Heart left ventricle (tissue), 16 donors: ENCODE results near the gene TCTN3. TPM values are rescaled to one million over a fixed set of nuclear protein-coding genes. Genes with fewer than 3 reads are reported as not detected.
"Not testable (repeated sequence)": the region's sequence is repeated elsewhere in the genome, so short reads cannot be mapped to it uniquely, and the experiment has no call there.

Experiments used
- ATAC-seq, 4 donors: fragments of 200-7000 bp; cut with Tn5 transposase; one replicate each; pipeline ENCODE4 v1.9.1; 2020 to 2022; ENCODE audit warnings: moderate library complexity in 4 of 4, mild to moderate bottlenecking in 3 of 4, moderate number of reproducible peaks in 1 of 4
- DNase-seq, 5 donors: peaks; one replicate each; pipeline ENCODE4 v3.0.0-alpha.2; 2020
- H3K27ac ChIP-seq, 12 donors: fragments of 200-600 bp; sonication (generic) in 4 of 12; one replicate each; pipeline versions ENCODE4 v1.5.0 to v1.8.0; 2016 to 2022; ENCODE audit warnings: mild to moderate bottlenecking in 2 of 12
- H3K27me3 ChIP-seq, 9 donors: fragments of 200-600 bp; sonication (generic) in 2 of 9; one replicate each; pipeline versions ENCODE4 v1.5.1 to v1.8.0; 2016 to 2022; ENCODE audit warnings: mild to moderate bottlenecking in 3 of 9
- H3K36me3 ChIP-seq, 9 donors: fragments of 200-600 bp; sonication (generic) in 2 of 9; one replicate each; pipeline versions ENCODE4 v1.5.0 to v1.8.0; 2018 to 2022; ENCODE audit warnings: mild to moderate bottlenecking in 2 of 9
- H3K4me1 ChIP-seq, 12 donors: fragments of 200-600 bp; sonication (generic) in 4 of 12; one replicate each; pipeline versions ENCODE4 v1.5.0 to v1.8.0; 2016 to 2022; ENCODE audit warnings: mild to moderate bottlenecking in 3 of 12
- H3K4me3 ChIP-seq, 12 donors: fragments of 200-600 bp; sonication (generic) in 4 of 12; one replicate each; pipeline versions ENCODE4 v1.5.0 to v1.8.0; 2017 to 2022; ENCODE audit warnings: mild to moderate bottlenecking in 9 of 12, moderate library complexity in 4 of 12
- H3K9me3 ChIP-seq, 12 donors: fragments of 200-600 bp; sonication (generic) in 4 of 12; one replicate each; pipeline versions ENCODE4 v1.5.0 to v1.8.0; 2016 to 2022; ENCODE audit warnings: mild to moderate bottlenecking in 1 of 12
- CTCF ChIP-seq, 12 donors: fragments of 200-600 bp; sonication (generic) in 4 of 12; IDR thresholded peaks; one replicate each; pipeline versions ENCODE4 v1.5.0 to v1.8.0; 2018 to 2022; ENCODE audit warnings: antibody characterized with exemption in 12 of 12, mild to moderate bottlenecking in 5 of 12
- POLR2A ChIP-seq, 2 donors: fragments of 450-650 bp; IDR thresholded peaks; one replicate each; pipeline ENCODE4 v1.6.1; 2017; ENCODE audit warnings: antibody characterized with exemption in 2 of 2, mild to moderate bottlenecking in 2 of 2, moderate library complexity in 2 of 2
- WGBS, 4 donors: extraction: QIAGEN DNeasy Blood & Tissue Kit in 2 of 4; methylation state at CpG; one replicate each; pipeline versions ENCODE4 v1.1.5 to v1.1.7; 2013 to 2018; 5-methylcytosine and 5-hydroxymethylcytosine counted together
- intact Hi-C, 10 donors: fragments of 100-400 bp; cut with DNase I; formaldehyde crosslinking; loops; one replicate each; pipeline versions ENCODE4 v1.11.1 to v1.14.2; 2022
- polyA plus RNA-seq, 2 donors: library from polyadenylated mRNA; stranded (reverse); fragments of 200-250 nt; gene quantifications; one replicate each; pipeline ENCODE4 v1.2.3, GENCODE V29; 2013
- total RNA-seq, 9 donors: library from RNA; depleted of rRNA in 2 of 9; stranded (reverse); fragments of >200 nt in 2 of 9; fragmentation: NEBNext Ultra II Directional in 3 of 9; extraction: Animal tissue kit (Norgen Biotek cat#: 25700) in 3 of 9; gene quantifications; one replicate each; pipeline versions ENCODE4 v1.1.0 to v1.2.4, GENCODE V29; 2016 to 2023
- donor health status: ischemic (EF 13 %, LVEDD 7.1; RV severe dilation, severe dysfunction).
- donor health status: healthy with polysubstance abuse.
- donor health status: DM: no; HTN: yes; CAD: no.
- donor health status: DM: no; HTN: no; CAD: no.
- donor health status: ischemic (EF 25% LVEDD 6.9; RV normal size, moderate dysfunction).
- donor health status: ischemic (EF 25% LVEDD 5.7; RV mildly dilated, moderate dysfunction).
- donor health status: healthy.
- donor health status: DM: yes; HTN: yes; CAD: no.
- donor health status: ischemic (EF 35%, LVEDD 5.7; RV mildly dilated, moderate dysfunction).
- donor health status: nonischemic (EF 11% LVEDD 7.7; RV severe dilation, severe dysfunction).
- donor health status: DM: yes; HTN: yes; CAD: no.
- donor health status: PGD.
- donor health status: ischemic (EF 29% LVEDD 5.4; RV normal size, mild dysfunction).
- donor health status: nonischemic (EF 23%, LVEDD 6.1; RV moderate dilation, normal function).

TCTN3 gene
- total and polyA plus RNA-seq, 11 donors: 4.5 to 22.7 (median 12.3) TPM

- Histone ChIP-seq H3K4me3 (no peak overlapping the region), H3K36me3 (peaks cover 0 to 84% (median 57%) of the 10 kb centered on the region in 9 donors), H3K27ac (no peak overlapping the region), H3K4me1 (no peaks in the 10 kb centered on the region), H3K27me3 (no peaks in the 10 kb centered on the region), H3K9me3 (no peaks in the 10 kb centered on the region)
- DNase-seq (no peak), ATAC-seq (no peak)
- WGBS, 4 donors: 95 to 100% (median 99%) methylated on average over 1 of the region's 1 CpG
- no peak for TF ChIP-seq CTCF (IDR thresholded peaks at IDR 0.05)
- intact Hi-C loops: no loop called here
Observed at GRCh38 chr10:95674643-95675042, 19.1 kb downstream of the TCTN3 start.

- H3K27ac ChIP-seq, ATAC-seq, intact Hi-C loops, H3K4me3 ChIP-seq, DNase-seq, H3K4me1 ChIP-seq, H3K9me3 ChIP-seq, H3K27me3 ChIP-seq: not testable (repeated sequence)
- WGBS, 4 donors: 97 to 99% (median 98%) methylated on average over 7 of the region's 7 CpGs
- peaks cover 0 to 84% (median 54%) of the 10 kb centered on the region in 9 donors for H3K36me3 ChIP-seq
Observed at GRCh38 chr10:95672641-95673040, 21.1 kb downstream of the TCTN3 start.

- TF ChIP-seq POLR2A (IDR thresholded peaks at IDR 0.05): no peak
- no peak for TF ChIP-seq CTCF (IDR thresholded peaks at IDR 0.05)
- DNase-seq (no peak), ATAC-seq (peak in 2 of 4 donors; percentile 23 to 47)
- Histone ChIP-seq H3K36me3 (peaks cover 0 to 45% (median 20%) of the 10 kb centered on the region in 9 donors), H3K27me3 (no peaks in the 10 kb centered on the region), H3K4me1 (peaks cover 0 to 17% (median 5%) of the 10 kb centered on the region in 12 donors), H3K4me3 (no peak overlapping the region), H3K9me3 (no peaks in the 10 kb centered on the region), H3K27ac (no peak overlapping the region)
- intact Hi-C loops: no loop called here
Observed at GRCh38 chr10:95664543-95664942, 29.2 kb downstream of the TCTN3 start.

- Histone ChIP-seq H3K9me3 (no peaks in the 10 kb centered on the region), H3K4me3 (no peak overlapping the region), H3K36me3 (peaks cover 0 to 34% (median 11%) of the 10 kb centered on the region in 9 donors), H3K27me3 (no peaks in the 10 kb centered on the region), H3K27ac (peak overlapping the region in 2 of 12 donors; percentile 33 to 40), H3K4me1 (peaks cover 0 to 17% (median 5%) of the 10 kb centered on the region in 12 donors)
- TF ChIP-seq CTCF (IDR thresholded peaks at IDR 0.05) (no peak), POLR2A (IDR thresholded peaks at IDR 0.05) (no peak)
- DNase-seq: no peak
- 8 to 27% (median 20%) methylated on average over 1 of the region's 1 CpG for WGBS, 4 donors
- intact Hi-C loops: no loop called here
- peak; percentile 57 to 85 (median 72) for ATAC-seq
Observed at GRCh38 chr10:95663496-95663895, 30.2 kb downstream of the TCTN3 start.

DNA sequence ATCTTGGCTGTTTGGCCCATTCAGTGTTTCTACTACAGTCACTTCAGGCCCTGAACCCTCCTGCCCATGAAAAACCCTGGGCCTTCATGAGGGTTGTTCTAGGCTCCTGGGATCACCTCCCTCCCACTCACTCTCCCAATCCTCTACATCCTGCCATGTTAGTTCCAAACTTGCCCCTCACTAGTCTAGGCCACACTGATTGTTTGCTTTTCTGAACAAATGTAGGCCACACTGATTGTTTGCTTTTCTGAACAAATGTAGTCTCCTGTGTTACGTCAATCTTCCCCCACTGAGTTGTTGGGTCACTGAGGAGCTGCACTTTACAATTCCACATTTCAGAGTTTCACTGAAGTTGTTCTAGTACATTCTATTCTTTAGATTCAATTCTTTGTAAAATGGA is 31.9 kb downstream of the TCTN3 start:
- WGBS, 4 donors: 92 to 100% (median 95%) methylated on average over 1 of the region's 1 CpG
- intact Hi-C loops: no loop called here

More for the DNA sequence above, 31.9 kb downstream of the TCTN3 start:
- peaks cover 0 to 22% (median 8%) of the 10 kb centered on the region in 12 donors for H3K4me1 ChIP-seq
- peaks cover 0 to 19% (median 7%) of the 10 kb centered on the region in 9 donors for H3K36me3 ChIP-seq
- H3K27me3 ChIP-seq: no peaks in the 10 kb centered on the region
- no peak for ATAC-seq
- no peak for TF ChIP-seq POLR2A (IDR thresholded peaks at IDR 0.05)
- no peak for TF ChIP-seq CTCF (IDR thresholded peaks at IDR 0.05)
- no peak overlapping the region for H3K4me3 ChIP-seq
- H3K27ac ChIP-seq: no peak overlapping the region
- no peaks in the 10 kb centered on the region for H3K9me3 ChIP-seq
- DNase-seq: no peak
